H9 (cell line): ENCODE measurements around the gene FDX2. TPM values are rescaled to one million over a fixed set of nuclear protein-coding genes. Genes with fewer than 3 reads are reported as not detected.

Experiments used
- DNase-seq: peaks from one replicate; pipeline ENCODE4 v3.0.0-alpha.2; 2017
- H2AFZ ChIP-seq: one replicate; pipeline ENCODE4 v1.6.1; 2013; ENCODE audit warnings: mild to moderate bottlenecking, low read length, control low read depth, moderate library complexity
- H2AK5ac ChIP-seq: 2 replicates; pipeline ENCODE4 v1.6.1; 2013; ENCODE audit warnings: low read length, control low read depth, mixed read lengths; ENCODE audit not compliant: insufficient read length
- H2BK120ac ChIP-seq: one replicate; pipeline ENCODE4 v1.6.1; 2013; ENCODE audit warnings: low read depth, mild to moderate bottlenecking, low read length, control low read depth, inconsistent platforms; ENCODE audit not compliant: poor library complexity, severe bottlenecking
- H2BK12ac ChIP-seq: 2 replicates; pipeline ENCODE4 v1.6.1; 2013; ENCODE audit warnings: low read length, control low read depth, mixed read lengths, low read depth; ENCODE audit not compliant: insufficient read length
- H2BK15ac ChIP-seq: 2 replicates; pipeline ENCODE4 v1.6.1; 2013; ENCODE audit warnings: low read depth, low read length, control low read depth
- H2BK20ac ChIP-seq: one replicate; pipeline ENCODE4 v1.6.1; 2013; ENCODE audit warnings: low read depth, mild to moderate bottlenecking, low read length, control low read depth, inconsistent platforms; ENCODE audit not compliant: poor library complexity, severe bottlenecking
- H2BK5ac ChIP-seq: 2 replicates; pipeline ENCODE4 v1.6.1; 2013; ENCODE audit warnings: low read length, control low read depth, mixed read lengths; ENCODE audit not compliant: insufficient read length
- H3K14ac ChIP-seq: 2 replicates; pipeline ENCODE4 v1.6.1; 2013; ENCODE audit warnings: low read length, control low read depth; ENCODE audit not compliant: insufficient read depth
- H3K18ac ChIP-seq: 2 replicates; pipeline ENCODE4 v1.6.1; 2013; ENCODE audit warnings: low read depth, mild to moderate bottlenecking, mixed read lengths, low read length, control low read depth; ENCODE audit not compliant: insufficient read length
- H3K23ac ChIP-seq: 2 replicates; pipeline ENCODE4 v1.6.1; 2013; ENCODE audit warnings: low read length, control low read depth, mixed read lengths, low read depth; ENCODE audit not compliant: insufficient read length
- H3K23me2 ChIP-seq: 2 replicates; pipeline ENCODE4 v1.6.1; 2013; ENCODE audit warnings: low read depth, mild to moderate bottlenecking, mixed read lengths, low read length, control low read depth; ENCODE audit not compliant: insufficient read length, poor library complexity, severe bottlenecking
- H3K27ac ChIP-seq: 2 replicates; pipeline ENCODE4 v1.5.1; 2013; ENCODE audit warnings: low read length, control low read depth, mixed read lengths, low read depth; ENCODE audit not compliant: insufficient read length
- H3K27me3 ChIP-seq: 2 replicates; pipeline ENCODE4 v1.6.1; 2013; ENCODE audit warnings: low read length, control low read depth, inconsistent platforms; ENCODE audit not compliant: insufficient read depth
- H3K4ac ChIP-seq: 2 replicates; pipeline ENCODE4 v1.6.1; 2013; ENCODE audit warnings: low read depth, mild to moderate bottlenecking, control low read depth, inconsistent platforms, low read length, moderate library complexity
- H3K4me1 ChIP-seq: 2 replicates; pipeline ENCODE4 v1.6.1; 2013; ENCODE audit warnings: low read length, control low read depth, inconsistent platforms; ENCODE audit not compliant: insufficient read depth
- H3K4me2 ChIP-seq: 2 replicates; pipeline ENCODE4 v1.6.1; 2013; ENCODE audit warnings: low read length, control low read depth, mixed read lengths; ENCODE audit not compliant: insufficient read length, insufficient read depth
- H3K56ac ChIP-seq: 2 replicates; pipeline ENCODE4 v1.6.1; 2013; ENCODE audit warnings: low read depth, mild to moderate bottlenecking, mixed read lengths, low read length, control low read depth; ENCODE audit not compliant: insufficient read length
- H3K79me1 ChIP-seq: 2 replicates; pipeline ENCODE4 v1.6.1; 2013; ENCODE audit warnings: low read depth, mild to moderate bottlenecking, moderate library complexity, low read length, control low read depth, inconsistent platforms; ENCODE audit not compliant: insufficient read depth, poor library complexity, severe bottlenecking
- H3K79me2 ChIP-seq: 2 replicates; pipeline ENCODE4 v1.6.1; 2013; ENCODE audit warnings: low read length, control low read depth, inconsistent platforms; ENCODE audit not compliant: insufficient read depth
- H3K9ac ChIP-seq: 2 replicates; pipeline ENCODE4 v1.6.1; 2013; ENCODE audit warnings: low read length, control low read depth, mixed read lengths; ENCODE audit not compliant: insufficient read length; ENCODE audit errors: extremely low read depth
- H3K9me3 ChIP-seq: one replicate; pipeline ENCODE4 v1.6.1; 2013; ENCODE audit warnings: low read depth, low read length, inconsistent platforms; ENCODE audit not compliant: control insufficient read depth
- H3T11ph ChIP-seq: one replicate; pipeline ENCODE4 v1.6.1; 2013; ENCODE audit warnings: mild to moderate bottlenecking, low read length, control low read depth, inconsistent platforms
- H4K20me1 ChIP-seq: one replicate; pipeline ENCODE4 v1.6.1; 2013; ENCODE audit not compliant: control insufficient read depth, insufficient read length, insufficient read depth
- H4K5ac ChIP-seq: 2 replicates; pipeline ENCODE4 v1.6.1; 2013; ENCODE audit warnings: low read depth, mild to moderate bottlenecking, mixed read lengths, low read length, control low read depth; ENCODE audit not compliant: insufficient read length
- H4K8ac ChIP-seq: replicated peaks from 2 replicates; pipeline ENCODE4 v1.6.1; 2013; ENCODE audit warnings: low read length, control low read depth, mixed read lengths, low read depth; ENCODE audit not compliant: insufficient read length
- H4K91ac ChIP-seq: 2 replicates; pipeline ENCODE4 v1.6.1; 2013; ENCODE audit warnings: low read depth, mild to moderate bottlenecking, moderate library complexity, mixed read lengths, low read length, control low read depth; ENCODE audit not compliant: insufficient read length
- H3K27ac Mint-ChIP-seq, 3 experiments: 2 replicates in 2 of 3; 3 replicates in 1 of 3; pipeline ENCODE4 v1.8.0; 2020 to 2021; ENCODE audit warnings: mixed read lengths in 3 of 3, mild to moderate bottlenecking in 1 of 3, moderate library complexity in 1 of 3
- H3K27me3 Mint-ChIP-seq: 2 replicates; pipeline ENCODE4 v1.8.0; 2021; ENCODE audit warnings: low read depth, mild to moderate bottlenecking, moderate library complexity, mixed read lengths
- H3K36me3 Mint-ChIP-seq, 3 experiments: 2 replicates in 2 of 3; 3 replicates in 1 of 3; pipeline ENCODE4 v1.8.0; 2020 to 2021; ENCODE audit warnings: low read depth in 3 of 3, mixed read lengths in 3 of 3; ENCODE audit not compliant: insufficient read depth in 1 of 3
- H3K4me1 Mint-ChIP-seq, 2 experiments: 2 replicates each; pipeline ENCODE4 v1.8.0; 2020; ENCODE audit warnings: mixed read lengths in 2 of 2
- H3K4me3 Mint-ChIP-seq, 2 experiments: 2 replicates in 1 of 2; 3 replicates in 1 of 2; pipeline ENCODE4 v1.8.0; 2020 to 2021; ENCODE audit warnings: mild to moderate bottlenecking in 2 of 2, mixed read lengths in 2 of 2, moderate library complexity in 1 of 2
- H3K9me3 Mint-ChIP-seq, 2 experiments: 2 replicates in 1 of 2; 3 replicates in 1 of 2; pipeline ENCODE4 v1.8.0; 2020; ENCODE audit warnings: mild to moderate bottlenecking in 2 of 2, mixed read lengths in 2 of 2, moderate library complexity in 1 of 2
- WGBS: extraction: QIAGEN DNeasy Blood & Tissue Kit; methylation state at CpG from one replicate; pipeline ENCODE4 v1.1.7; 2013; ENCODE audit warnings: missing lambda C conversion rate, low lambda C conversion rate, mixed read lengths; ENCODE audit not compliant: insufficient read length; ENCODE audit errors: extremely low coverage; 5-methylcytosine and 5-hydroxymethylcytosine counted together
- total RNA-seq: library from RNA; stranded (reverse); gene quantifications from 2 replicates; pipeline ENCODE4 v1.2.1, GENCODE V29; 2021
- TF ChIP-seq, protein P1 (sequence below): fragments of 200-600 bp; sonication (generic); conservative IDR thresholded peaks from 3 replicates; pipeline ENCODE4 v1.8.0; 2021; ENCODE audit warnings: antibody characterized with exemption, mild to moderate bottlenecking

The FDX2 gene
- total RNA-seq, 1 experiment from 2014 or later, result 27.7 TPM

DNA sequence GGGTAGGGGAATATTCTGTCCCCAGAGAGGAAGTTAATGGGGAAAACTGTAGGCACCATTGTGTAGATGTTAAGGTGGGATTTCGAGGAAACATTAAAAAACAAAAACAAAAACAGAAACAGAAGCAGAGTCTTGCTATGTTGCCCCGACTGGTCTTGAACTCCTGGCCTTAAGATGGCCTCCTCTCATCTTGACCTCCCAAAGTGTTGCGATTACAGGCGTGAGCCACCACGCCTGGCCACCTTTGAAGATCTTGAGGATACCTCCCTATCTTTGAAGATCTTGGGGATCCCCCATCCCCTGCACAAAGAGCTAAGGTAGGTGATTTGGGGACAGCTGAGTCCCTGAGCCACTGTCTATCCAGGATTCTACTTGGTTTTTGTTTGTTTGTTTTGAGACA lies 24.2 kb upstream of the FDX2 start:
- Histone ChIP-seq H3K18ac (no peak overlapping the region), H3K9me3 (no peaks in the 10 kb centered on the region), H4K8ac (no peak overlapping the region), H2BK5ac (no peak overlapping the region), H4K5ac (no peak overlapping the region), H3K79me2 (no peaks in the 10 kb centered on the region), H2AK5ac (no peak overlapping the region), H2BK20ac (no peak overlapping the region), H4K20me1 (no peaks in the 10 kb centered on the region), H3K79me1 (no peaks in the 10 kb centered on the region), H3K9ac (no peak overlapping the region), H2BK12ac (no peak overlapping the region), H3K56ac (no peak overlapping the region), H3K4me2 (no peak overlapping the region), H3K23ac (no peak overlapping the region), H2AFZ (no peak overlapping the region), H2BK15ac (no peak overlapping the region), H3K4me1 (peaks cover 6% of the 10 kb centered on the region; the same call in 1 of the 2 replicates), H3K4ac (no peak overlapping the region), H3K14ac (no peak overlapping the region), H4K91ac (no peak overlapping the region), H3K23me2 (peaks cover 2% of the 10 kb centered on the region), H3T11ph (no peak overlapping the region), H2BK120ac (no peak overlapping the region), H3K27ac (no peak overlapping the region), H3K27me3 (no peaks in the 10 kb centered on the region)
- no CpG with 5 or more reads among the region's 5 CpGs for WGBS
- Mint-ChIP-seq H3K4me3 (peak overlapping the region in 1 of 2 experiments; percentile 32; a peak in 2 of 5 replicates), H3K4me1 (peaks cover 13 to 22% of the 10 kb centered on the region in 2 experiments), H3K27ac (peak overlapping the region in 1 of 3 experiments; percentile 89; a peak in 2 of 7 replicates), H3K27me3 (no peaks in the 10 kb centered on the region), H3K36me3 (no peaks in the 10 kb centered on the region), H3K9me3 (no peaks in the 10 kb centered on the region; a peak in 1 of 5 replicates)
- no peak for DNase-seq
- TF ChIP-seq, protein P1, sequence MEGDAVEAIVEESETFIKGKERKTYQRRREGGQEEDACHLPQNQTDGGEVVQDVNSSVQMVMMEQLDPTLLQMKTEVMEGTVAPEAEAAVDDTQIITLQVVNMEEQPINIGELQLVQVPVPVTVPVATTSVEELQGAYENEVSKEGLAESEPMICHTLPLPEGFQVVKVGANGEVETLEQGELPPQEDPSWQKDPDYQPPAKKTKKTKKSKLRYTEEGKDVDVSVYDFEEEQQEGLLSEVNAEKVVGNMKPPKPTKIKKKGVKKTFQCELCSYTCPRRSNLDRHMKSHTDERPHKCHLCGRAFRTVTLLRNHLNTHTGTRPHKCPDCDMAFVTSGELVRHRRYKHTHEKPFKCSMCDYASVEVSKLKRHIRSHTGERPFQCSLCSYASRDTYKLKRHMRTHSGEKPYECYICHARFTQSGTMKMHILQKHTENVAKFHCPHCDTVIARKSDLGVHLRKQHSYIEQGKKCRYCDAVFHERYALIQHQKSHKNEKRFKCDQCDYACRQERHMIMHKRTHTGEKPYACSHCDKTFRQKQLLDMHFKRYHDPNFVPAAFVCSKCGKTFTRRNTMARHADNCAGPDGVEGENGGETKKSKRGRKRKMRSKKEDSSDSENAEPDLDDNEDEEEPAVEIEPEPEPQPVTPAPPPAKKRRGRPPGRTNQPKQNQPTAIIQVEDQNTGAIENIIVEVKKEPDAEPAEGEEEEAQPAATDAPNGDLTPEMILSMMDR, result no peak
